Measurements from ENCODE around the gene ATP2A3.

Gene ATP2A3

GRCh38 chr17:3884188-3884587 lies 80.0 kb downstream of the ATP2A3 start:
- H3K27ac ChIP-seq (replicated peaks): no peak overlapping the region
- TF ChIP-seq, protein P1, sequence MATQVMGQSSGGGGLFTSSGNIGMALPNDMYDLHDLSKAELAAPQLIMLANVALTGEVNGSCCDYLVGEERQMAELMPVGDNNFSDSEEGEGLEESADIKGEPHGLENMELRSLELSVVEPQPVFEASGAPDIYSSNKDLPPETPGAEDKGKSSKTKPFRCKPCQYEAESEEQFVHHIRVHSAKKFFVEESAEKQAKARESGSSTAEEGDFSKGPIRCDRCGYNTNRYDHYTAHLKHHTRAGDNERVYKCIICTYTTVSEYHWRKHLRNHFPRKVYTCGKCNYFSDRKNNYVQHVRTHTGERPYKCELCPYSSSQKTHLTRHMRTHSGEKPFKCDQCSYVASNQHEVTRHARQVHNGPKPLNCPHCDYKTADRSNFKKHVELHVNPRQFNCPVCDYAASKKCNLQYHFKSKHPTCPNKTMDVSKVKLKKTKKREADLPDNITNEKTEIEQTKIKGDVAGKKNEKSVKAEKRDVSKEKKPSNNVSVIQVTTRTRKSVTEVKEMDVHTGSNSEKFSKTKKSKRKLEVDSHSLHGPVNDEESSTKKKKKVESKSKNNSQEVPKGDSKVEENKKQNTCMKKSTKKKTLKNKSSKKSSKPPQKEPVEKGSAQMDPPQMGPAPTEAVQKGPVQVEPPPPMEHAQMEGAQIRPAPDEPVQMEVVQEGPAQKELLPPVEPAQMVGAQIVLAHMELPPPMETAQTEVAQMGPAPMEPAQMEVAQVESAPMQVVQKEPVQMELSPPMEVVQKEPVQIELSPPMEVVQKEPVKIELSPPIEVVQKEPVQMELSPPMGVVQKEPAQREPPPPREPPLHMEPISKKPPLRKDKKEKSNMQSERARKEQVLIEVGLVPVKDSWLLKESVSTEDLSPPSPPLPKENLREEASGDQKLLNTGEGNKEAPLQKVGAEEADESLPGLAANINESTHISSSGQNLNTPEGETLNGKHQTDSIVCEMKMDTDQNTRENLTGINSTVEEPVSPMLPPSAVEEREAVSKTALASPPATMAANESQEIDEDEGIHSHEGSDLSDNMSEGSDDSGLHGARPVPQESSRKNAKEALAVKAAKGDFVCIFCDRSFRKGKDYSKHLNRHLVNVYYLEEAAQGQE (IDR thresholded peaks at IDR 0.05; ENCODE audit: insufficient replicate concordance, low read depth): no peak
- TF ChIP-seq GABPA (IDR thresholded peaks at IDR 0.05; ENCODE audit: low read depth): no peak
- TF ChIP-seq POLR2AphosphoS5 (IDR thresholded peaks at IDR 0.05; ENCODE audit: low read depth): no peak
- TF ChIP-seq SPI1 (IDR thresholded peaks at IDR 0.05; ENCODE audit: borderline replicate concordance, low read depth): no peak
- TF ChIP-seq CTCF (IDR thresholded peaks at IDR 0.05; ENCODE audit: insufficient read depth, low read length): no peak
- no peak for DNase-seq (ENCODE audit: low read depth in 1 of 2, low spot score in 1 of 2)
- no peak overlapping the region for H3K4me3 ChIP-seq (replicated peaks; ENCODE audit: insufficient read depth, low read length)
- H3K27me3 ChIP-seq (ENCODE audit: insufficient read depth, poor library complexity, severe bottlenecking): no peaks in the 10 kb centered on the region

GRCh38 chr17:3882276-3882675 lies 82.0 kb downstream of the ATP2A3 start:
- Histone ChIP-seq H3K27ac (replicated peaks) (no peak overlapping the region), H3K4me3 (replicated peaks; ENCODE audit: insufficient read depth, low read length) (no peak overlapping the region), H3K27me3 (ENCODE audit: insufficient read depth, poor library complexity, severe bottlenecking) (no peaks in the 10 kb centered on the region)
- no peak for DNase-seq (ENCODE audit: low read depth in 1 of 2, low spot score in 1 of 2)
- no peak for TF ChIP-seq SPI1 (IDR thresholded peaks at IDR 0.05; ENCODE audit: borderline replicate concordance, low read depth)
- TF ChIP-seq, protein P1 (IDR thresholded peaks at IDR 0.05; ENCODE audit: insufficient replicate concordance, low read depth): no peak
- no peak for TF ChIP-seq POLR2AphosphoS5 (IDR thresholded peaks at IDR 0.05; ENCODE audit: low read depth)
- no peak for TF ChIP-seq GABPA (IDR thresholded peaks at IDR 0.05; ENCODE audit: low read depth)
- TF ChIP-seq CTCF (IDR thresholded peaks at IDR 0.05; ENCODE audit: insufficient read depth, low read length): no peak

DNA sequence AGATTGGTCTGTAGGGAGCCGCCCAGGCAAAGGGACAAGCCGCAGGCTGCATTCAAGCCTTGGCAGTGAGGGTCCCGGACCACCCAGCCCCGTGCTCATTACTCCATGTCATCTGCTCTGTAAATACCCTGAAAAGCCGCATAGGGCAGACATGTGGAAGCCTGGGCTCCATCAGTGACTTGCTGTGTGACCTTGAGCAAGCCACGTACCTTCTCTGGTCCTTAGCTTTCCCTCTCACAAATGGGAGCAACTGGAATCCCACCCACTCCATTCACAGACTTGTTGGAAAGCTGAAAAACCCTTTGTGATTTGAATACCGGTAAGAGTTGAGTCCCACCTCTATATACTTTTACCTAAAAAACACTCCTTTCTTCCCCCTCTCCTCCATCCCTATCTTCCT lies 83.3 kb downstream of the ATP2A3 start:
- Histone ChIP-seq H3K4me3 (replicated peaks; ENCODE audit: insufficient read depth, low read length) (no peak overlapping the region), H3K27me3 (ENCODE audit: insufficient read depth, poor library complexity, severe bottlenecking) (no peaks in the 10 kb centered on the region), H3K27ac (replicated peaks) (no peak overlapping the region)
- DNase-seq (ENCODE audit: low read depth in 1 of 2, low spot score in 1 of 2): no peak
- TF ChIP-seq SPI1 (IDR thresholded peaks at IDR 0.05; ENCODE audit: borderline replicate concordance, low read depth) (no peak), GABPA (IDR thresholded peaks at IDR 0.05; ENCODE audit: low read depth) (no peak), CTCF (IDR thresholded peaks at IDR 0.05; ENCODE audit: insufficient read depth, low read length) (no peak), POLR2AphosphoS5 (IDR thresholded peaks at IDR 0.05; ENCODE audit: low read depth) (no peak)
- TF ChIP-seq, protein P1 (IDR thresholded peaks at IDR 0.05; ENCODE audit: insufficient replicate concordance, low read depth): no peak

All from HL-60 (cell line).